ENCODE results near the gene ARHGAP26. TPM values are rescaled to one million over a fixed set of nuclear protein-coding genes. Genes with fewer than 3 reads are reported as not detected.
A peak's percentile ranks its signal among the peaks of the same experiment; 100 is the strongest.
"Not testable (repeated sequence)": the region's sequence is repeated elsewhere in the genome, so short reads cannot be mapped to it uniquely, and the experiment has no call there.

The ARHGAP26 gene
- total RNA-seq, 1 donor from 2014 or later = 35.4 TPM

DNA sequence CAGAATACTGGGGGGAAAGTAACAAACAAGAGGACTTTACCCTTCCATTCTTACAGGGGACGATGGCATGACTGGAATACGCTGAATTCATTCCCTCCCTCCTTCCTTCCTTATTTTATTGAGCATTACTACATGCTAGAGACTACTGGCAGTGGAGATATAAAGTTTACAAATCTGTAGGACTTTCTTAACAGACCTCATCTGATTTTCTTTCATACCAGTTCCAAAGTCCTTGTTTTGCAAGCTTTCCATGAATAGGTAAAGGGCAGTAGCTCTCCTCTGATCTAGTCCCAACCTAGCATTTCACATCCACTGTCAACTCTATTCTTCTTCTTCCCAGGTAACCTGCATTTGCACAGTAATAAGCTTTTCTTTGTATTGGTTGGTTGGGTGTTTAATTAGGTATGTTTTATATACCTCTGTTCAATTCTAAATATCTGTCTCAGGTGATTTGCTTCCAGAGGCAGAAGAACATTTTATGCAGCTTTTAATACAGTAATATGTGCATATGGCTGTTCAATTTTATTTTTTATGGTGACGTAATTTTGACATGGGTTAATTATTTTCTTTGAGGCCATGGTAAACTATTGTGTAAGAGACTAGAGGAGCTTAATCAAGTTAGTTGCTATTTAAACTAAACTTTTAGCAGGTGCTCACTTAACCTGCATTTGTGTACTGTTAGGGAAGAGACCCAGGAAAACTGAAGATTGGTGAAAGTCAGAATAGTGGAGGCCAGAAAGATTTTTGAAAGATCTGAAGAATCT is 150.9 kb downstream of the ARHGAP26 start:
- intact Hi-C loops (cut with DNase I) = no loop called here
- ATAC-seq (no peak), DNase-seq (no peak)
- no peak overlapping the region for H3K27ac ChIP-seq
- no peaks in the 10 kb centered on the region for H3K9me3 ChIP-seq
- no peaks in the 10 kb centered on the region for H3K27me3 ChIP-seq
- TF ChIP-seq, protein P1, sequence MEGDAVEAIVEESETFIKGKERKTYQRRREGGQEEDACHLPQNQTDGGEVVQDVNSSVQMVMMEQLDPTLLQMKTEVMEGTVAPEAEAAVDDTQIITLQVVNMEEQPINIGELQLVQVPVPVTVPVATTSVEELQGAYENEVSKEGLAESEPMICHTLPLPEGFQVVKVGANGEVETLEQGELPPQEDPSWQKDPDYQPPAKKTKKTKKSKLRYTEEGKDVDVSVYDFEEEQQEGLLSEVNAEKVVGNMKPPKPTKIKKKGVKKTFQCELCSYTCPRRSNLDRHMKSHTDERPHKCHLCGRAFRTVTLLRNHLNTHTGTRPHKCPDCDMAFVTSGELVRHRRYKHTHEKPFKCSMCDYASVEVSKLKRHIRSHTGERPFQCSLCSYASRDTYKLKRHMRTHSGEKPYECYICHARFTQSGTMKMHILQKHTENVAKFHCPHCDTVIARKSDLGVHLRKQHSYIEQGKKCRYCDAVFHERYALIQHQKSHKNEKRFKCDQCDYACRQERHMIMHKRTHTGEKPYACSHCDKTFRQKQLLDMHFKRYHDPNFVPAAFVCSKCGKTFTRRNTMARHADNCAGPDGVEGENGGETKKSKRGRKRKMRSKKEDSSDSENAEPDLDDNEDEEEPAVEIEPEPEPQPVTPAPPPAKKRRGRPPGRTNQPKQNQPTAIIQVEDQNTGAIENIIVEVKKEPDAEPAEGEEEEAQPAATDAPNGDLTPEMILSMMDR (IDR thresholded peaks at IDR 0.05) = no peak
- no peak overlapping the region for H3K4me3 ChIP-seq
- H3K36me3 ChIP-seq = peaks cover 6% of the 10 kb centered on the region
- peaks cover 35% of the 10 kb centered on the region for H3K4me1 ChIP-seq

DNA sequence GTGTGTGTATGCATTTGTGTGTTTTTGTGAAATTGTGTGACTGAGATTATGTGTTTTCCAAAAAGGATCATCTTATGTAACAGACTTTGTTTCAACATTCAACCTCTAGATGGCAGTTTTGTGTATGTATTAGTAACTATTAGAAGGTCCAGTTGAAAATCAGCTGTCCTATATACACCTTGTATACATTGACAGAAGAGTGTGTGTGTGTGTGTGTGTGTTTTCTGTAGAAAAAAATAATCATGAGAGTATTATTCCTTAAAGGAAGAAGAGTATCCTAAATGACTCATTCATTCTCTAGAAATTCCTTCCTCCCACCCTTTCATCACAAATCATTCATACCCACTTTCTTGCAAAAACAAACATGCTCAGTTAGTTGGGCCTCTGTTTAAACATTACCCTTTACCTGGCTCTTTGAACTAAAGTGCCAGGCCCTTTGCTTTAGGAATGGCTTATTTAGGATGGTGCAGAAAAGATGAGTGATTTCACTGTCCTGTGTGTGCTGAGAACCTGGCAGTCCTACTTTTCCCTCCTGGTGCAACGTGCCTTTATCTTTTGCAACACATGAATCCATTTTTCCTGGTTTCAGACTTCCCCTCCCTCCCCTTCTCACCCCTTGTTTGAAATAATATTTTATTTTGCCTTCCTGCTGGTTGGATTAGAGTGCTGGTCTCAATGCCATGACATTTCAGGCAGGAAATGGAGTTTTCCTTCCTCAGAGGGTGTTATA is 152.2 kb downstream of the ARHGAP26 start:
- peaks cover 42% of the 10 kb centered on the region for H3K4me1 ChIP-seq
- peak; percentile 59 for ATAC-seq
- no peaks in the 10 kb centered on the region for H3K27me3 ChIP-seq
- H3K27ac ChIP-seq = peak overlapping the region; percentile 20
- peaks cover 4% of the 10 kb centered on the region for H3K36me3 ChIP-seq
- intact Hi-C loops (cut with DNase I) = no loop called here
- H3K4me3 ChIP-seq = no peak overlapping the region
- no peaks in the 10 kb centered on the region for H3K9me3 ChIP-seq
- no peak for DNase-seq
- TF ChIP-seq, protein P1 (IDR thresholded peaks at IDR 0.05) = peak; percentile 45

DNA sequence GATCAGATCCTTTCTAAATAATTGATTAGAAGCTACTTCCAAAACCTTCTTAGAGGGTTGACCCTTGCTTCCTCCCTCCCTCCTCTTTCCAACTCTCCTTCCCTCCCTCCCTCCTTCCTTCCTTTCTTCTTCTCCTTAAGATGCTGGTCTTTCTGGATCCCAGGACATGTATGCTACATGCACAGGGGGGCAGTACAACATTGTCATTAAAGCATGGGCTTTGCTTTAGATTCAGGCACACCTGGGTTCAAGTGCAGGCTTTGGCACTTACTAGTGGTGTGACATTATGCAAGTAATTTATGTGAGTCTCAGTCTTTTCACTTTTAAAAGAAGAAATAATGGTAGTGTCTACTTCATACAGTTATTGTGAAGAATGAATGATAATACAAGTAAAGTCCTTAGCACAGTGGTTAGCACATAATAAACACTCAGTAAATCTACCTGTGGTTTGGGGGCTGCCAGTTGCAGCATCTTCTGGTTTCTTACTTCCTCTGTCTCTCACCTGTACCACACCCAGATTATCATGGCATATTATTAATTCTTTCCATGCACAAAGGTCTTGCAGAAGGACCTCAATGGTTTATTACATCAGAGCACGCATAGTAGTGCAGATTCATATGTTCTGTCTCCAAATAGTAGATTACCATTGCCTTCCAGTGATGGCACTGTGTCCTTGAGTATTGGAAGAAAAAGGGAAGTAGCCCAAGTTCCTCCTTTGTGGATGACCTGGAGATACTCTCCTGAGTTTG is 154.1 kb downstream of the ARHGAP26 start:
- ATAC-seq (peak; percentile 67), DNase-seq (no peak)
- TF ChIP-seq, protein P1 (IDR thresholded peaks at IDR 0.05) = peak; percentile 12
- intact Hi-C loops (cut with DNase I) = no loop called here
- Histone ChIP-seq H3K36me3 (no peaks in the 10 kb centered on the region), H3K4me1 (peaks cover 48% of the 10 kb centered on the region), H3K27me3 (no peaks in the 10 kb centered on the region), H3K9me3 (no peaks in the 10 kb centered on the region), H3K27ac (no peak overlapping the region), H3K4me3 (no peak overlapping the region)

DNA sequence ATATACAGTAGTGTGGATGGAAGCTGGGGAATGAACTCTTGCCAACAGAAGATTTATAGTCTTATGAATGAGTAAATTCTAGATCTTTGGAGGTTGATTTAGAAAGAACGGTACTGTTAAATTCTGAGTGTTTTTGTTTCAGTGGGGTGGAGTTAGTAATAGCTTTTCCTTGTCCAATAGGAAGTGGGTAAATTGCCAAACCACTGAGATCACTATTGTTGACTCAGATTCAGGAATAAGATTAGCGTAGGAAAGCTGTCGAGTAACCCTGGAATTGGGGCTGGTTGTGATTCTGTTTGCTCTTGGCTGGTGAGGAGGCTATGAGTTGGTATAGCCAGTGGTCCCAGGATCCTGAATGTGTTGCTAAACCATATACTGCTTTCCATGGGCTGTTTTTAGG is 155.6 kb downstream of the ARHGAP26 start:
- intact Hi-C loops (cut with DNase I) = no loop called here
- Histone ChIP-seq H3K4me1 (peaks cover 62% of the 10 kb centered on the region), H3K9me3 (no peaks in the 10 kb centered on the region), H3K4me3 (no peak overlapping the region), H3K36me3 (no peaks in the 10 kb centered on the region), H3K27ac (peak overlapping the region; percentile 47), H3K27me3 (no peaks in the 10 kb centered on the region)
- DNase-seq (no peak), ATAC-seq (peak; percentile 58)
- TF ChIP-seq, protein P1 (IDR thresholded peaks at IDR 0.05) = no peak

DNA sequence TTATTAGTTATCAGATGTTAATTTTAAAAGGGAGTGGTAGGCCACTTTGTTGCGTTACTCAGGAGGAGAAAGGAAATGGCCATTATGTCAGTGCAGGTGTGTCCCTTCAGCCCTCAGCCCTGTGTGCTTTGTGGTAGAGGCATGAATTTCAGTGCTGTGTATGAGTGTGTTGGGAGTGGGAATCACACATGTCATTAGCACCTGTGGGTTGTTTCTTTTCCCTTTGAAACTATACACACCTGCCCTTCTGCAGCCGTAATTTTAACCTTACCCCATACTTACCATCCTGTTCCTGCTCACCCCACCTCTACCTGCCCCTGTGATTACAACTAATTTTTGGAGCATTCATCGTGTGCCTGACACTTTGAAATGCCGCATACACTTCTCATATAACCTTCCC is 156.4 kb downstream of the ARHGAP26 start:
- Histone ChIP-seq H3K36me3 (no peaks in the 10 kb centered on the region), H3K4me3 (no peak overlapping the region), H3K9me3 (no peaks in the 10 kb centered on the region), H3K4me1 (peaks cover 61% of the 10 kb centered on the region), H3K27me3 (no peaks in the 10 kb centered on the region), H3K27ac (peak overlapping the region; percentile 47)
- DNase-seq = no peak
- ATAC-seq = no peak
- TF ChIP-seq, protein P1 (IDR thresholded peaks at IDR 0.05) = no peak
- intact Hi-C loops (cut with DNase I) = no loop called here

DNA sequence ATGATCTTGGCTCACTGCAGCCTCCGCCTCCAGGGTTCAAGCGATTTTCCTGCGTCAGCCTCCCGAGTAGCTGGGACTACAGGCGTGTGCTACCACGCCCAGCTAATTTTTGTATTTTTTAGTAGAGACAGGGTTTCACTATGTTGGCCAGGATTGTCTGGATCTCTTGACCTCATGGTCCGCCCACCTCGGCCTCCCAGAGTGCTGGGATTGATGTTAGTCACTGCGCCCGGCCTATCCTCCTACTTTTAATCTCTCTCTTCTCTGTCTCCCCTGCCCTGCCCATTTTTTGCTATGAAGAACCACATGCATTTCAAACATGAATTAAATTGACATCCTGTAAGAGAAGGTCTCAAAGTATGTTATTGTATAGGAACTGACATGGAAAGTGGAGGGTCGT is 158.8 kb downstream of the ARHGAP26 start:
- H3K27ac ChIP-seq = peak overlapping the region; percentile 24
- intact Hi-C loops (cut with DNase I); H3K4me3 ChIP-seq; H3K9me3 ChIP-seq; DNase-seq; H3K27me3 ChIP-seq: not testable (repeated sequence)
- peaks cover 10% of the 10 kb centered on the region for H3K36me3 ChIP-seq
- peak; percentile 27 for ATAC-seq
- H3K4me1 ChIP-seq = peaks cover 52% of the 10 kb centered on the region
